Thyroid gland (tissue), 4 donors: ENCODE data around the gene ZNF408.

Source experiments
- POLR2A ChIP-seq, 2 donors: fragments of 450-650 bp; IDR thresholded peaks; one replicate each; pipeline ENCODE4 v1.6.1; 2017; ENCODE audit warnings: antibody characterized with exemption in 2 of 2, mild to moderate bottlenecking in 2 of 2, moderate library complexity in 1 of 2
- TF ChIP-seq, protein P1 (sequence below), 6 experiments: fragments of 200-600 bp in 3 of 6; fragments of 450-650 bp in 3 of 6; sonication (generic) in 3 of 6; IDR thresholded peaks; one replicate each; pipeline ENCODE4 v1.5.1; 2016 to 2019; ENCODE audit warnings: antibody characterized with exemption in 6 of 6, mild to moderate bottlenecking in 2 of 6, inconsistent platforms in 1 of 6, moderate library complexity in 1 of 6

DNA sequence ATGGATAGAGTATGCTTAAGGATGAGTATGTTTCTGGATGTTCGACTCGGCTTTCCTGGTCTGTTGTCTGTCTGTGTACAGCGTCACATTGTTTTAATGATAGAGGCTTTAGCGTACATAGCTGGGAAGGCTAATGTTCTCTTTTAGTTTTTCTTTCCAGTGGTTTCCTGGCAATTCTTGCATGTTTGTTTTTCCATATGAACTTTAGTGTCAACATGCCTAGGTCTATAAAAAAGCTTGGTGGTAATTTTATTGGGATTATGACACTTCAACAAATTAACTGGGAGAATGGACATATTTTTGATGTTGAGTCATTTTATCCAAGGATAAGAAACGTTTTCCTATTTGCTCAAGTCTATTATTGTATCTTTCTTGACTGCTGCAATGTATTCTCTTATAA, 35.8 kb downstream of the ZNF408 start:
- TF ChIP-seq, protein P1, sequence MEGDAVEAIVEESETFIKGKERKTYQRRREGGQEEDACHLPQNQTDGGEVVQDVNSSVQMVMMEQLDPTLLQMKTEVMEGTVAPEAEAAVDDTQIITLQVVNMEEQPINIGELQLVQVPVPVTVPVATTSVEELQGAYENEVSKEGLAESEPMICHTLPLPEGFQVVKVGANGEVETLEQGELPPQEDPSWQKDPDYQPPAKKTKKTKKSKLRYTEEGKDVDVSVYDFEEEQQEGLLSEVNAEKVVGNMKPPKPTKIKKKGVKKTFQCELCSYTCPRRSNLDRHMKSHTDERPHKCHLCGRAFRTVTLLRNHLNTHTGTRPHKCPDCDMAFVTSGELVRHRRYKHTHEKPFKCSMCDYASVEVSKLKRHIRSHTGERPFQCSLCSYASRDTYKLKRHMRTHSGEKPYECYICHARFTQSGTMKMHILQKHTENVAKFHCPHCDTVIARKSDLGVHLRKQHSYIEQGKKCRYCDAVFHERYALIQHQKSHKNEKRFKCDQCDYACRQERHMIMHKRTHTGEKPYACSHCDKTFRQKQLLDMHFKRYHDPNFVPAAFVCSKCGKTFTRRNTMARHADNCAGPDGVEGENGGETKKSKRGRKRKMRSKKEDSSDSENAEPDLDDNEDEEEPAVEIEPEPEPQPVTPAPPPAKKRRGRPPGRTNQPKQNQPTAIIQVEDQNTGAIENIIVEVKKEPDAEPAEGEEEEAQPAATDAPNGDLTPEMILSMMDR (IDR thresholded peaks at IDR 0.05), result no peak
- TF ChIP-seq POLR2A (IDR thresholded peaks at IDR 0.05), result no peak
